Kidney epithelial cell (primary cell): ENCODE results near the gene TUBA3E. TPM values are rescaled to one million over a fixed set of nuclear protein-coding genes. Genes with fewer than 3 reads are reported as not detected.
"Not testable (repeated sequence)": the region's sequence is repeated elsewhere in the genome, so short reads cannot be mapped to it uniquely, and the experiment has no call there.

Experiments
- DNase-seq: peaks from one replicate; pipeline ENCODE4 v3.0.0-alpha.2; 2010; ENCODE audit warnings: low read depth
- H3K27me3 ChIP-seq: 2 replicates; pipeline ENCODE4 v1.6.0; 2011; ENCODE audit warnings: low read length; ENCODE audit not compliant: control insufficient read depth, insufficient read depth
- H3K36me3 ChIP-seq: 2 replicates; pipeline ENCODE4 v1.5.1; 2011; ENCODE audit warnings: low read length; ENCODE audit not compliant: control insufficient read depth, insufficient read depth
- H3K4me3 ChIP-seq: 2 replicates; pipeline ENCODE4 v1.5.1; 2011; ENCODE audit warnings: low read depth, mild to moderate bottlenecking, control low read depth, low read length
- total RNA-seq: library from RNA; depleted of rRNA; stranded (reverse); fragments of >200 nt; gene quantifications from 2 replicates; pipeline ENCODE4 v1.2.3, GENCODE V29; 2015
- TF ChIP-seq, protein P1 (sequence below): IDR thresholded peaks from 2 replicates; pipeline ENCODE4 v1.5.1; 2011; ENCODE audit warnings: mild to moderate bottlenecking, moderate library complexity, low read length, control low read depth, inconsistent platforms; ENCODE audit not compliant: insufficient read depth, poor library complexity, severe bottlenecking

Gene TUBA3E
- total RNA-seq, 1 donor from 2014 or later: not detected

DNA sequence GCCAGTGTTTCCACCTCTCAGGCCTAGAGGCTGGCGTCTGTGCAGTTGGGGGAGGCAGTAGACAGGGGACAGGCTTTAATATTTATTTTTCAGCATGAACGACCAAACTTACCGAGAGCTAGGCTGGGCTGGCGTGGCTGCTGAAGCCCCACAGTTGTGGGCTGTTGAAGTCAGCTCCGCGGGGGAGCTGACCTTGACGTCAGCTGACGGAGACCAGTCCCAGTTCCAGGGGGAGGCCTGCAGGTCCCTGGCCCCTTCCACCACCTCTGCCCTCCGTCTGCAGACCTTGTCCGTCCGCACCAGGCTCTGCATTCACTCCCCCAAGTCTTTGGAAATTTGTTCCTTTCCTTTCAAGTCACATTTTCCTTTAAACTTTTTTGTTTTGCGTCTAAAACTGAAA, 33.4 kb upstream of the TUBA3E start:
- Histone ChIP-seq H3K27me3 (no peaks in the 10 kb centered on the region), H3K4me3 (no peak overlapping the region), H3K36me3 (no peaks in the 10 kb centered on the region)
- DNase-seq: no peak
- TF ChIP-seq, protein P1, sequence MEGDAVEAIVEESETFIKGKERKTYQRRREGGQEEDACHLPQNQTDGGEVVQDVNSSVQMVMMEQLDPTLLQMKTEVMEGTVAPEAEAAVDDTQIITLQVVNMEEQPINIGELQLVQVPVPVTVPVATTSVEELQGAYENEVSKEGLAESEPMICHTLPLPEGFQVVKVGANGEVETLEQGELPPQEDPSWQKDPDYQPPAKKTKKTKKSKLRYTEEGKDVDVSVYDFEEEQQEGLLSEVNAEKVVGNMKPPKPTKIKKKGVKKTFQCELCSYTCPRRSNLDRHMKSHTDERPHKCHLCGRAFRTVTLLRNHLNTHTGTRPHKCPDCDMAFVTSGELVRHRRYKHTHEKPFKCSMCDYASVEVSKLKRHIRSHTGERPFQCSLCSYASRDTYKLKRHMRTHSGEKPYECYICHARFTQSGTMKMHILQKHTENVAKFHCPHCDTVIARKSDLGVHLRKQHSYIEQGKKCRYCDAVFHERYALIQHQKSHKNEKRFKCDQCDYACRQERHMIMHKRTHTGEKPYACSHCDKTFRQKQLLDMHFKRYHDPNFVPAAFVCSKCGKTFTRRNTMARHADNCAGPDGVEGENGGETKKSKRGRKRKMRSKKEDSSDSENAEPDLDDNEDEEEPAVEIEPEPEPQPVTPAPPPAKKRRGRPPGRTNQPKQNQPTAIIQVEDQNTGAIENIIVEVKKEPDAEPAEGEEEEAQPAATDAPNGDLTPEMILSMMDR: no peak

DNA sequence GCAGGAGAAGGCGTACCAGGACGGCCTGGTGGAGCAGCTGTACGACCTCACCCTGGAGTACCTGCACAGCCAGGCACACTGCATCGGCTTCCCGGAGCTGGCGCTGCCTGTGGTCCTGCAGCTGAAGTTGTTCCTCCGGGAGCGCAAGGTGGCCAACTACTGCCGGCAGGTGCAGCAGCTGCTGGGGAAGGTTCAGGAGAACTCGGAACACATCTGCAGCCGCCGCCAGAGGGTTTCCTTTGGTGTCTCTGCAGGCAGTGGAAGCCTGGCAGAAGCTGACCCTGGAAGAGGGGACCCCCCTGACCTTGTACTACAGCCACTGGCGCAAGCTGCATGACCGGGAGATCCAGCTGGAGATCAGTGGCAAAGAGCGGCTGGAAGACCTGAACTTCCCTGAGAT, 32.7 kb upstream of the TUBA3E start:
- H3K4me3 ChIP-seq, H3K27me3 ChIP-seq, H3K36me3 ChIP-seq, DNase-seq: not testable (repeated sequence)

DNA sequence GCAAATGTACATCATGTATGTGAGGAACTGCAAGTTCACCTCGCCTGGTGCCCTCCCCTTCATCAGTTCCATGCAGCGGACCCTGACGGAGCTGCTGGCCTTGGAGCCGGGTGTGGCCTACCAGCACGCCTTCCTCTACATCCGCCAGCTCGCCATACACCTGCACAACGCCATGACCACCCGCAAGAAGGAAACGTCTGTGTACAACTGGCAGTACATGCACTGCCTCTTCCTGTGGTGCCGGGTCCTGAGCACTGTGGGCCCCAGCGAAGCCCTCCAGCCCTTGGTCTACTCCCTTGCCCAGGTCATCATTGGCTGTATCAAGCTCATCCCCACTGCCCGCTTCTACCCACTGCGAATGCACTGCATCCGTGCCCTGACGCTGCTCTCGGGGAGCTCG, 32.1 kb upstream of the TUBA3E start:
- DNase-seq, H3K36me3 ChIP-seq, H3K4me3 ChIP-seq, H3K27me3 ChIP-seq: not testable (repeated sequence)

DNA sequence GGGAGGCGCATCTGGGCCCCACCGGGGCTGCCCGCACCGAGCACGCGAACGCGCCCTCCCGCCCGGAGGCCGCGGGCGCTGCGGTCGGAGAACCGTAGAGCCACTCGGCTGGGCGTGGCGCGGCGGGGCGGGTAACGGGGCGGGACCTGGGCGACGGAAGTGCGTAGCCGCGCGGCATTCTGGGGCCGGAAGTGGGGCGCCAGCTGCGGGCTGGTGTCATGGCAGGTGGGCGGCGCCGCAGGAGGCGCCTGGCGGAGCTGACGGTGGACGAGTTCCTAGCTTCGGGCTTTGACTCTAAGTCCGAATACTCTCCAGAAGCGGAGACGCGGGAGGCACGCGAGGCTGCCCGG, 30.9 kb upstream of the TUBA3E start:
- peak overlapping the region; percentile 25 for H3K4me3 ChIP-seq
- not testable (repeated sequence) for H3K36me3 ChIP-seq, H3K27me3 ChIP-seq, DNase-seq

DNA sequence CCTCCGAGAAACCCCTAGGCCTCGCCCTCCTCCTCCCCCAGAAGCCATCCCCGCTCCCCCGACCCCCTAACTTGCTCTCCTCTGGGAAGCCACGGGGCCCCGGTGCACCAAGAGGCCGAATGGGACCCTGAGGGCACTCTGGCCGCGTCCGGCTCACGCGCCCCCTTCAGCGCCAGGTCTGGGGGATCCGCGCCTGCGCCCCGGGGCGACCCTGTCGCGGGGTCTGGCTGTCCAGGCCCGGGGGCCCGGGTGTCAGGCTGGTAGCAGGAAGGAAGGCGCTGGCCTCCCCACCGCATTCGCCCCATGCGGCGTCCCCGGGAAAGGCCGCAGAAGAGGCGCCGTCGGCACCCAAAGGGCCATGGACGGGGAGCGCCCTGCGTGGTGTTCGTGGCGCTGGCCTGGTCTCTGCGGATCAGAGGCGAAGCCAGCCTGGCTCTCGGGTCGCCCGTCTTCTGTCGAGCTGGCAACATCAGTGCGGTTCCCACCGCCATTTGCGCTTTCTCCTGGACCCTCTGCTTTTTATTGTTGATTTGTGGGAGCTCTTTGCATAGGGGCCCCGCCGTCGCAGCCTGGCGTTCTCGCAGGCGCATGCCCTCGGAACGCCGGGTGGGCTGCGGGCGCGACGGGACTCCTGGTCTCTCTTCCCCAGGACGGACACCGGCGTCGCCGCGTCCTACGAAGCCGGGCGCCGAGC, 30.4 kb upstream of the TUBA3E start:
- peak overlapping the region; percentile 4 for H3K4me3 ChIP-seq
- not testable (repeated sequence) for DNase-seq, H3K27me3 ChIP-seq, H3K36me3 ChIP-seq

DNA sequence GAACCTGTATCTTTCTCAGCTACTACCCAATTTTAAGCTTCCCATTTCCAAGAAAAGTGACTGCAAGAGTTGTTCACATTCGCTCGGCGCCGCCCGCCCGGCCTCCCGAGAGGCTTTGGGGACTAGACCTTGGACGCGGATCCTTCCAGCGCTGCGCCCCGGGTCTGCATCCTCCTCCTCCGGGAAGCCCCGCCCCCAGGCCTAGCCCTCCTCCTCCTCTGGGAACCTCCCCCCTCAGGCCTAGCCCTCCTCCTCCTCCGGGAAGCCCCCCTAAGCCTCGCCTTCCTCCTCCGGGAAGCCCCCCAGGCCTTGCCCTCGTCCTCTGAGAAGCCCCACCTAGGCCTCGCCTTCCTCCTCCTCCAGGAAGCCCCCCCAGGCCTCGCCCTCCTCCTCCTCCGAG, 29.8 kb upstream of the TUBA3E start:
- H3K36me3 ChIP-seq, H3K4me3 ChIP-seq, H3K27me3 ChIP-seq, DNase-seq: not testable (repeated sequence)

DNA sequence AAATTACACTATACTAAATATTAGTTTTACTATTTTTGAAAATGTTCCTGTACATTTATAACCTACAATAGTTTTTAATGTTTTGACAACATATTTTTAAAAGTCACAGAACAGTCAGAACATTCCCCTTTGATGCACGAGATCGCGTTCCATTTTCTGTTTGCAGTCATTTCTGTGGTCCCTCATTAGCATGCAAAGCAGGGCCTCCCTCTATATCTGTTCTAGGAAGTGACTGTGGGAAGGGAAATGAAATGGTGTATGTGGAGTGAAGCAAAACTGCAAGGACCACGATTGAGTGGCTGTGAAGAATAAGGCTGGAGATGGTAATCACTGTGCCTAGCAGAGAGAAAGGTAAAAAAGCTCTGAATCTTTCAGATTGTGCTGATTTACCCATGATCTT, 24.3 kb upstream of the TUBA3E start:
- not testable (repeated sequence) for H3K4me3 ChIP-seq, H3K36me3 ChIP-seq, H3K27me3 ChIP-seq, DNase-seq

DNA sequence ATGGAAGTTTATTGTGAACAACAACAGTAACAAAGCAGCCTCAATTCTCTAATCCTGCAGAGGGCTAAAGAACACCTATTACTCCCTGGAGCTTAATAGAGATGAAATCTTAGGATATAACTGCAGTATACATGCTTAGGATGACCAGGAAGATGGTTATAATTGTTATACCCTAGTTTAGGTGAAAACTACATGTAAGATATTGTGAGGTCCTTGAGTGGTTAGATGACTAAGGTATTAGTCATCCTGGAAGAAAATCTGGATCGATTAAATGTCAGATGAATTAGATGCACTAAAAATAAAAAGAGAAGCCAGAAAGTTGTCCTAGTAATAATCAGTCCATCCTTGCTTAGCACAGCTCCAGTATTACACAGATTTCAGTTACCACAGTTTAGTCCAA, 22.3 kb upstream of the TUBA3E start:
- H3K27me3 ChIP-seq, DNase-seq, H3K4me3 ChIP-seq, H3K36me3 ChIP-seq: not testable (repeated sequence)

DNA sequence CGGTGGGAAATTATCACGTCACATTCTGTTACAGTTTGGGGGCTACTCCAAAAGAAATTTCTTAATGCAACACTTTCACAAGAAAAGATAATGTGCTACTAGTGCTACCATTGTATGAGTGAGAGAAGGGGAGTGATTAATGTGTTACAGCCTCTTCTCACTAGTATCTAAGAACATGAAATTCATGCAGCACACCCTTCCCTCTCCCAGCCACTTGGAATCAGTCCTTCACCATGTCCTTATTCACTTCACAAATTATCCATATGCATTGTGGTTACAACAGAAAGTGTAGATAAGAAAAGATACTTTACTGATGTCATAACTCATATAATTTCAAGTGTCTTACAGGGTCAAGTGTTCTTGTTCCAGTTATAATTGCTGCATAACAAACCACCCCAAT, 20.9 kb upstream of the TUBA3E start:
- not testable (repeated sequence) for H3K36me3 ChIP-seq, DNase-seq, H3K4me3 ChIP-seq, H3K27me3 ChIP-seq

DNA sequence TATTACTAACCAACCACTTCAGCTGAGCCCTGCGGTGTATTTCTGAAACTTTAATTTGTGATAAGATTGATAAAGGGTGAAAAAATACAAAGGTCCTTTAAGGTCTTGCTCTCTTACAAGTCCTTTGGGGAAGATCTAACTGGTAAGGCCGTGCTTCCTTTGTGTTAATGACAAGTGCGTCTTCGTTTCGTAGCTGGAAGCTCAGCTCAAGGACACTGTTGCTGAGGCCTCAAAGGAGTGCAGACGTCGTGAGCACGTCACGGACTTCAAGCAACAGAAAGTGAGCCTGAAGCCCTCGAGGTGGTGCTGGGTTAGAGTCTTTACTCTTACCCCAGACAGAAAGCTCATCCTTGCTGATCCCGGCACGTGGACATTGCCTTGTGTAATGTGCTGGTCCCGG, 8.8 kb upstream of the TUBA3E start:
- H3K4me3 ChIP-seq, H3K27me3 ChIP-seq, H3K36me3 ChIP-seq, DNase-seq: not testable (repeated sequence)

DNA sequence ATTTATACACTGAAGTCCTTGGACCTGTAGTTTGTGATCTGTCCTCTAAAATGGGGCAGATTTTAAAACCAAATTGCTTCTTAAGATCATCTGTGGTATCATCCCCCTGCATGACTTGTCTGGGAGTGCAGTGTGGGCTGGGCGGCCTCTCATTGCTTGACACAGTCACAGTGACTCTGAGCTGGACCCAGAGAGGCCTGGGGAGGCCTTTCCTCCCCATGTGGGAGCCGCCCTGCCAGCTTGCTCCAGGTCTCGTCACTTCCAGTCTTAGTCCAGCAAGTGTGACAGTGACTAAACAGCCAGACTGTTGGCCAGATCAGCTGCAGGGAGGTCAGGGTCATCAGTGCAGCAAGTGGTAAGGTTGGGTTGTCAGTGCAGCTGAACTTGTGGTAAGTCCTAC, 4.9 kb upstream of the TUBA3E start:
- not testable (repeated sequence) for DNase-seq, H3K36me3 ChIP-seq, H3K27me3 ChIP-seq, H3K4me3 ChIP-seq

DNA sequence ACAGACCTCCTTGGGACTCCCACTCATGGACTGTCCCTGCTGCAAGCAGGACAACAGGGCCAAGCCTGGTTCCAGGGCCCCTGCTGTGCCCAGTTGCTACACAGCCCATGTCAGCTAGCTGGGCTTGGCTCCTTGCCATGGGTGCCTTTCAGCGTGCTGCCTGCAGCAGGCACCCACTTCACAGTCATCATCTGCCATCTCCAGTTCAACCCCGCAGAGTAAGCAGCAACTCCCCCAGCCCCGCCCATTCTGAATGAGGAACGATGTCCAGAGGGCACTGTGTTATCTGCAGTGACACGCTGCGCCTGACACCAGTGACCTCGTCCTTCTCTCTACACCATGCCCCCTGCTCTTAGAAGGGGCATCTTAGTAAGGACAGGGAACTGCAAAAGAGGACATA, 4.3 kb upstream of the TUBA3E start:
- H3K36me3 ChIP-seq, DNase-seq, H3K27me3 ChIP-seq, H3K4me3 ChIP-seq: not testable (repeated sequence)

DNA sequence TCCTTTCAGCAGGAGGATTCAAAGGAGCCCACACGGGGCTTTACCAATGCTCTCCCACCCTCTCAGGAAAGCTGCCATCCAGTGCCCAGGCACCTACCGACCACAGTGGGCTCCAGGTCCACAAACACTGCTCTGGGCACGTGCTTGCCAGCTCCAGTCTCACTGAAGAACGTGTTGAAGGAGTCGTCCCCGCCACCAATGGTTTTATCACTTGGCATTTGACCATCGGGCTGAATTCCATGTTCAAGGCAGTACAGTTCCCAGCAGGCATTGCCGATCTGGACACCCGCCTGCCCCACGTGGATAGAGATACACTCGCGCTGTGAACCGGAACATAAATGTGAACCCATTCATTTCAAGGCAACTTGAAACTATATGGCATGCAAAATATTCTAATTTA, 2.2 kb downstream of the TUBA3E start:
- H3K36me3 ChIP-seq, H3K4me3 ChIP-seq, DNase-seq, H3K27me3 ChIP-seq: not testable (repeated sequence)

DNA sequence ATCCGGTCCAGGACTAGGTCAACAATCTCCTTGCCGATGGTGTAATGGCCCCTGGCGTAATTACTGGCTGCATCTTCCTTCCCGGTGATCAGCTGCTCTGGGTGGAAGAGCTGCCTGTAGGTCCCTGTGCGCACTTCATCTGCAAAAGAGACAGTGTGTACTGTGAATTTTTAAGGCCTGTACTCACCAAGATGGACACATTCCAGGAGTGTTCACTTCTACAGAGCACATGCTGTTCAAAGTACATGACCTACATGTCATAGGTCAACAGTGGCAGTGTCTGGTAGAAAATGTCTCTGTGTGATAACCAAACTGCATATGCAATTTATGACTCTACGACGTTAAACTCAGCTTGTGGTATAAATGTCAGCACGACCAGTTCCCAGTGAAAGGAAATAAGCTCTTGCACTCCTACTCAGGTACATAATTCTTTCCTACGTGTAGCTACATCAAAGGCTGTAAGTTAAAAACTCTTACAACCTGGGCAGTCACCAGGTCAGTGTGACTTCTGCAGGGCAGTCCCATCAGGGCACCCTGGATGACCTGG, 3.1 kb downstream of the TUBA3E start:
- not testable (repeated sequence) for H3K4me3 ChIP-seq, H3K36me3 ChIP-seq, H3K27me3 ChIP-seq, DNase-seq

DNA sequence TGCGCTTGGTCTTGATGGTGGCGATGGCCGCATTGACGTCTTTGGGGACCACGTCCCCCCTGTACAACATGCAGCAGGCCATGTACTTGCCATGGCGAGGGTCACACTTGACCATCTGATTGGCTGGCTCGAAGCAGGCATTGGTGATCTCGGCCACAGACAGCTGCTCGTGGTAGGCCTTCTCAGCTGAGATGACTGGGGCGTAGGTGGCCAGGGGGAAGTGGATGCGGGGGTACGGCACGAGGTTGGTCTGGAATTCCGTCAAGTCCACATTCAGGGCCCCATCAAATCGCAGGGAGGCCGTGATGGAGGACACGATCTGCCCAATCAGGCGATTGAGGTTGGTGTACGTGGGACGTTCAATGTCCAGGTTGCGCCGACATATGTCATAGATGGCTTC, 4.4 kb downstream of the TUBA3E start:
- H3K4me3 ChIP-seq, H3K27me3 ChIP-seq, DNase-seq, H3K36me3 ChIP-seq: not testable (repeated sequence)
